SU-DHL-6 (cell line): ENCODE results near the gene LFNG.

Experiments
- H2AFZ ChIP-seq: fragments of 200-600 bp; sonication (generic); 2 replicates; pipeline ENCODE4 v1.6.1; 2014; ENCODE audit warnings: low read depth, mild to moderate bottlenecking, moderate library complexity, mixed read lengths, antibody characterized with exemption, low read length; ENCODE audit not compliant: severe bottlenecking
- H3F3A ChIP-seq: fragments of 200-600 bp; shearing (Covaris generic); 2 replicates; pipeline ENCODE4 v1.6.0; 2016; ENCODE audit warnings: antibody characterized with exemption, mild to moderate bottlenecking; ENCODE audit not compliant: insufficient read depth
- H3K27ac ChIP-seq: fragments of 200-600 bp; sonication (generic); 2 replicates; pipeline ENCODE4 v1.5.1; 2016; ENCODE audit warnings: low read depth, mild to moderate bottlenecking, low read length, moderate library complexity, mixed read lengths
- H3K27me3 ChIP-seq: fragments of 200-600 bp; sonication (generic), shearing (Covaris generic); 2 replicates; pipeline ENCODE4 v1.6.0; 2014; ENCODE audit warnings: mild to moderate bottlenecking, low read length
- H3K36me3 ChIP-seq: fragments of 200-600 bp; sonication (generic); 2 replicates; pipeline ENCODE4 v1.6.1; 2014; ENCODE audit warnings: mild to moderate bottlenecking, low read length, mixed read lengths
- H3K4me2 ChIP-seq: fragments of 300-600, 200-600 bp; shearing (Covaris generic), sonication (generic); 2 replicates; pipeline ENCODE4 v1.6.0; 2014; ENCODE audit warnings: low read length, low read depth, mild to moderate bottlenecking; ENCODE audit not compliant: poor library complexity, severe bottlenecking
- H3K4me3 ChIP-seq: fragments of 200-600 bp; sonication (generic); 2 replicates; pipeline ENCODE4 v1.5.1; 2014; ENCODE audit warnings: antibody characterized with exemption, low read length, mild to moderate bottlenecking, mixed read lengths; ENCODE audit not compliant: insufficient read depth, poor library complexity, severe bottlenecking
- H3K79me2 ChIP-seq: fragments of 200-600 bp; sonication (generic); 2 replicates; pipeline ENCODE4 v1.6.1; 2014; ENCODE audit warnings: mild to moderate bottlenecking, low read length, moderate library complexity; ENCODE audit not compliant: insufficient read depth
- H3K9ac ChIP-seq: fragments of 200-600 bp; sonication (generic); 2 replicates; pipeline ENCODE4 v1.7.0; 2014; ENCODE audit warnings: mild to moderate bottlenecking, low read length
- H3K9me2 ChIP-seq: fragments of 200-600 bp; sonication (generic); replicated peaks from 2 replicates; pipeline ENCODE4 v1.6.1; 2014; ENCODE audit warnings: low read length; ENCODE audit not compliant: insufficient read depth
- H3K9me3 ChIP-seq: fragments of 200-600 bp; sonication (generic); 2 replicates; pipeline ENCODE4 v1.6.1; 2014; ENCODE audit warnings: low read length, mixed read lengths; ENCODE audit not compliant: insufficient read depth
- H4K20me1 ChIP-seq: fragments of 200-600 bp; sonication (generic); 2 replicates; pipeline ENCODE4 v1.6.1; 2014; ENCODE audit warnings: low read depth, mild to moderate bottlenecking, antibody characterized with exemption, low read length, moderate library complexity, mixed read lengths
- EZH2phosphoT487 ChIP-seq: fragments of 200-600 bp; sonication (generic), shearing (Covaris generic); conservative IDR thresholded peaks from 2 replicates; pipeline ENCODE4 v1.6.1; 2018; ENCODE audit warnings: mild to moderate bottlenecking, antibody characterized with exemption, low read length, moderate library complexity, mixed read lengths
- TF ChIP-seq, protein P1 (sequence below): fragments of 200-600 bp; sonication (generic); IDR thresholded peaks from one replicate; pipeline ENCODE4 v1.5.1; 2017; ENCODE audit warnings: antibody characterized with exemption, mild to moderate bottlenecking, low read length, moderate library complexity; ENCODE audit not compliant: insufficient read depth, poor library complexity, severe bottlenecking

Gene LFNG

GRCh38 chr7:2497065-2497464, 22.5 kb upstream of the LFNG start:
- TF ChIP-seq, protein P1, sequence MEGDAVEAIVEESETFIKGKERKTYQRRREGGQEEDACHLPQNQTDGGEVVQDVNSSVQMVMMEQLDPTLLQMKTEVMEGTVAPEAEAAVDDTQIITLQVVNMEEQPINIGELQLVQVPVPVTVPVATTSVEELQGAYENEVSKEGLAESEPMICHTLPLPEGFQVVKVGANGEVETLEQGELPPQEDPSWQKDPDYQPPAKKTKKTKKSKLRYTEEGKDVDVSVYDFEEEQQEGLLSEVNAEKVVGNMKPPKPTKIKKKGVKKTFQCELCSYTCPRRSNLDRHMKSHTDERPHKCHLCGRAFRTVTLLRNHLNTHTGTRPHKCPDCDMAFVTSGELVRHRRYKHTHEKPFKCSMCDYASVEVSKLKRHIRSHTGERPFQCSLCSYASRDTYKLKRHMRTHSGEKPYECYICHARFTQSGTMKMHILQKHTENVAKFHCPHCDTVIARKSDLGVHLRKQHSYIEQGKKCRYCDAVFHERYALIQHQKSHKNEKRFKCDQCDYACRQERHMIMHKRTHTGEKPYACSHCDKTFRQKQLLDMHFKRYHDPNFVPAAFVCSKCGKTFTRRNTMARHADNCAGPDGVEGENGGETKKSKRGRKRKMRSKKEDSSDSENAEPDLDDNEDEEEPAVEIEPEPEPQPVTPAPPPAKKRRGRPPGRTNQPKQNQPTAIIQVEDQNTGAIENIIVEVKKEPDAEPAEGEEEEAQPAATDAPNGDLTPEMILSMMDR, result no peak
- TF ChIP-seq EZH2phosphoT487, result no peak
- H3F3A ChIP-seq, result no peaks in the 10 kb centered on the region
- H3K9me3 ChIP-seq, result no peaks in the 10 kb centered on the region
- no peaks in the 10 kb centered on the region for H3K9me2 ChIP-seq
- no peak overlapping the region for H3K9ac ChIP-seq
- no peaks in the 10 kb centered on the region for H4K20me1 ChIP-seq
- no peak overlapping the region for H3K27ac ChIP-seq
- no peaks in the 10 kb centered on the region for H3K36me3 ChIP-seq
- H3K79me2 ChIP-seq, result no peaks in the 10 kb centered on the region
- no peaks in the 10 kb centered on the region for H3K27me3 ChIP-seq
- no peak overlapping the region for H2AFZ ChIP-seq
- no peak overlapping the region for H3K4me3 ChIP-seq
- no peak overlapping the region for H3K4me2 ChIP-seq

DNA sequence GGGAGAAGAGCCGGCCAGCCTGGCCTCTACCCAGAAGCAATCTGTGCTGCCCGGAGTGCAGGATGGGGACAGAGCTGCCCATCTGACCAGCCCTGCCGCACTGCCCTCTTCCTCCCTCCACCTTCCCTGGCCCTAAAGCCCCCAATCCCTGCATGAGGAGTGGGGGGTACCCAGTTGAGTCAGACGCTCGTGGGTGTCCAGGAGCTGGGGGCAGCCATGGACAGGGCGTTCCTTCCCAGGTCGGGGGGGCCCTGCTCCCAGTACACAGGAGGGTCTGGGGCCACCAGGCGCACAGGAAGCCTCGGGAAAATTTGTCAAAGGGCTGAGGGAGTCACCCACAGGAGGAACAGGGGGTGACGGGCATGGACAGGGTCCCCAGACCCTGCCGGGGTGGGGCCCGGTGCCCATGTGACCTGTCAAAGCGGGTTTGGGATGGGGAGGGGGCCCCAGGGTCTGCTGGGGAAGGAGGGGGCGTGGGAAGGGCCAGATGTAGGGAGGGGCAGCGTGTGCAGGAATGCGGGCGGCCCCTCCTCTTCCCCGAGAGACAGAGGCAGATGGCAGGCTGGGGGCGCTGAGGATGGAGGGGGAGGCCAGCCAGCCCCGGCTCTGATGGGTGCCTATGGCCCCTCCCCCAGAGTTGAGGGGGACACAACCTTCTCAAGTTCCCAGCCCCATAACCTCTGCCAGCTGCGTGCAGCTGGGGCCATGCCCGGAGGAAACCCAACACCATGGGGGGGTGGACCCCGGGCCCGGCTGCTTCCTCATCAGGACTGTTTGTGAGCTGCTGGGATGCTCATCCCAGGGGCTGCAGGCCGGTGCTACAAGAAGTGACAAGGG, 21.9 kb upstream of the LFNG start:
- no peaks in the 10 kb centered on the region for H3F3A ChIP-seq

GRCh38 chr7:2498708-2499107, 20.9 kb upstream of the LFNG start:
- Histone ChIP-seq H2AFZ (no peak overlapping the region), H3K9ac (no peak overlapping the region), H3K27me3 (no peaks in the 10 kb centered on the region), H4K20me1 (no peaks in the 10 kb centered on the region), H3K4me3 (no peak overlapping the region), H3K27ac (no peak overlapping the region), H3F3A (no peaks in the 10 kb centered on the region), H3K36me3 (no peaks in the 10 kb centered on the region), H3K9me3 (no peaks in the 10 kb centered on the region), H3K9me2 (no peaks in the 10 kb centered on the region), H3K79me2 (no peaks in the 10 kb centered on the region), H3K4me2 (no peak overlapping the region)
- TF ChIP-seq, protein P1, result no peak
- no peak for TF ChIP-seq EZH2phosphoT487

More for the DNA sequence above, 21.9 kb upstream of the LFNG start:
- Histone ChIP-seq H3K9me2 (no peaks in the 10 kb centered on the region), H2AFZ (no peak overlapping the region), H3K36me3 (no peaks in the 10 kb centered on the region), H3K27ac (no peak overlapping the region), H3K27me3 (no peaks in the 10 kb centered on the region), H4K20me1 (no peaks in the 10 kb centered on the region), H3K9ac (no peak overlapping the region), H3K4me2 (no peak overlapping the region), H3K79me2 (no peaks in the 10 kb centered on the region), H3K4me3 (no peak overlapping the region), H3K9me3 (no peaks in the 10 kb centered on the region)
- no peak for TF ChIP-seq EZH2phosphoT487
- TF ChIP-seq, protein P1, result no peak
